Measurements from ENCODE around the gene FARSA.
A peak's percentile ranks its signal among the peaks of the same experiment; 100 is the strongest.
"Not testable (repeated sequence)": the region's sequence is repeated elsewhere in the genome, so short reads cannot be mapped to it uniquely, and the experiment has no call there.

The FARSA gene

DNA sequence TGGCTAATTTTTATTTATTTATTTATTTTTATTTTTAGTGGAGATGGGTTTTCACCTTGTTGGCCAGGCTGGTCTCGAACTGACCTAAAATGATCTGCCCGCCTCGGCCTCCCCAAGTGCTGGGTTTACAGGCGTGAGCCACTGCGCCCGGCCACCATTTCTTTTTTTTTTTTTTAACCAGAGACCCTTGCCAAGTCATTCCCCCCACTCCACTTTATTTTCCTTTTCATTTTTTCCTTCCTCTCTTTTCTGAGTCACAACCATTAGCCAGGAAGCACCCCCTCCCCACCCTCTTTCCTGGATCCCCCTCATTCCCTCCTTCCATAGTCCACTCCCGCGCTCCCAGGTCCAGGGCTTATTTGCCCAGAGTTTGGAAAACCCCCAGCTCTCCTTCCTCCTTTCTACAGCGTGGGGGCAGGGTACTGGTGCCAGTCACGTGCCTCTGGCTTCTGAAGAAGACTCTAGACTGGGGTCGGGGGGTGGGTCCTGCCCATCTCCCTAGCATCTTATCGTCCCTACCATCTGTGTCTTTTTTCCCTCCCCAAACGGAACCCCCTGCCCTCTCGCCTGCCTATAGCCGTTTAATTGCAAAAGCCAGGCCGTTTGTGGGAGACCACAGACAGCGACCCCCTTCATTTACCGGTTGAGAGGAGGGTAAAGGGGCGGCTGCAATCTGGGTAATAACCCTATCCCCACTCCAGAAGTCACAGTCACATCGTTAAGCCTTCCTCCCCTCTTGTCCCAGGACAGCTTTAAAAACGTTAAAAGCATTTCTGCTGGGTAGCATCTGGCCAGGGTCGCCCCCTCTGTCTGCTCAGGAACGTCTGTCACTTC is 3.8 kb upstream of the FARSA start:
- H3K27ac Mint-ChIP-seq = peak overlapping the region; percentile 95
- H3K4me3 Mint-ChIP-seq = peak overlapping the region; percentile 94
- H3K4me1 Mint-ChIP-seq (ENCODE audit: low read depth) = peaks cover 65% of the 10 kb centered on the region
- H3K9me3 Mint-ChIP-seq = no peaks in the 10 kb centered on the region
- H3K36me3 Mint-ChIP-seq (ENCODE audit: low read depth) = peaks cover 51% of the 10 kb centered on the region
- H3K27me3 Mint-ChIP-seq = no peaks in the 10 kb centered on the region
- intact Hi-C loops (cut with micrococcal nuclease) = no loop called here

GRCh38 chr19:12936582-12936981 is 3.1 kb upstream of the FARSA start:
- peak overlapping the region; percentile 95 for H3K27ac Mint-ChIP-seq
- intact Hi-C loops (cut with micrococcal nuclease) = no loop called here
- peaks cover 46% of the 10 kb centered on the region for H3K36me3 Mint-ChIP-seq (ENCODE audit: low read depth)
- H3K4me3 Mint-ChIP-seq = peak overlapping the region; percentile 94
- H3K9me3 Mint-ChIP-seq = no peaks in the 10 kb centered on the region
- H3K27me3 Mint-ChIP-seq = no peaks in the 10 kb centered on the region
- H3K4me1 Mint-ChIP-seq (ENCODE audit: low read depth) = peaks cover 65% of the 10 kb centered on the region

DNA sequence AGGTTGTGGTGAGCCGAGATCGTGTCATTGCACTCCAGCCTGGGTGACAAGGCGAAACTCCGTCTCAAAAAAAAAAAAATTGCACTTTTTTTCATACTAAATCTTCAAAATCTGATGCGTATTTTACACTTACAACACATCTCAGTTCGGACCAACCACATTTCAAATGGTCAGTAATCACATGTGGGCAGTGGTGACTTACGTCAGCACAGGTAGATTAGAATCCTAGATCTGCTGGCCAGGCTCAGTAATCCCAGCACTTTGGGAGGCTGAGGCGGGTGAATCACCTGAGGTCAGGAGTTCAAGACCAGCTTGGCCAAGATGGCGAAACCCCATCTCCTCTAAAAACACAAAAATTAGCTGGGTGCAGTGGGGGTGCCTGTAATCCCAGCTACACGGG is 1.6 kb upstream of the FARSA start:
- H3K4me1 Mint-ChIP-seq (ENCODE audit: low read depth) = peaks cover 59% of the 10 kb centered on the region

DNA sequence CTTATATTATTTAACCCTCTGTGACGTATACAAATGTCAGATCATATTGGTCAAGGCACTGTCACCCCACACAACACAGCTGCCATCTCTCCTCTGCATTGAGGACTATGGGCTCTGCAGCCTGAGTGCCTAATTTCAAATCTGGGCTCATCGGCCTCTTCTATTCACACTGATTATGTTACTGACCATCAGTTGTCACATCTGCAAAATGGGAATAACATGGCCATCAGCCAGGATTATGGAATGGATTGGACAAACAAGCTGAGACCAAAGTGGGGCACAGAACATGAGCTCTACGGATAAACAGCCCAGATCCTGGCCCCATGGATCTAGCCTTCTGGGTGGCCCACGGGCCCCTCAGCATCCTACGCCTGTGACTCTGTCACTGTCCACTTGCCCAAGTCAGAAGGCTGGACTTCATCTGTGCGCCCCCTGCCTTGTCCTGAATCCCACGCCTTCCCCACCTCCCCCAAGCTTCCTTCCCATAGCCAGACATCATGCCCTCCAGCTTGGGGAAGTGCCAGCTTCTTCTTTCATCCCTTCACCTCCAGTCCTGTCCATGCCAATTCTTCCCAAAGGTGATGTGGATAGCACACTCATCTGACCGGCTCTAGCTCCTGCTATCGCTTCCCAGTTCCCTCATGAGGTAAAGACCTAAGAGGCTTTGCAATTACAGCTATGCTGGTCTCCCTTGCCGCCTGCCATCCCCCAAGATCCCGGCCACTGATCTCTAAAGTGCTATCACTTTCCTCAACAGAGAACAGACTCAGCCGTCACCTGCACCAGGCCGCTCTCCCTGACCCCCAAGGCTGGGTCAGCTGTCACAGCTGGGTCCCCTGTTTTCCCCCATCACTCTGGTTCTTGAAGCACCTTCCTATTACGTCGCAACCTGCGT is 872 bp downstream of the FARSA start:
- intact Hi-C loops (cut with micrococcal nuclease) = loop anchor here (2.0 kb wide), 1 partner anchor 14 kb away; the partner anchor contains the start of gene SYCE2
- Mint-ChIP-seq H3K4me3 (peak overlapping the region; percentile 96), H3K36me3 (ENCODE audit: low read depth) (peaks cover 49% of the 10 kb centered on the region)

More for the DNA sequence above, 1.6 kb upstream of the FARSA start:
- Mint-ChIP-seq H3K4me3 (no peak overlapping the region), H3K27ac (no peak overlapping the region), H3K36me3 (ENCODE audit: low read depth) (peaks cover 43% of the 10 kb centered on the region), H3K27me3 (no peaks in the 10 kb centered on the region), H3K9me3 (no peaks in the 10 kb centered on the region)
- intact Hi-C loops (cut with micrococcal nuclease) = no loop called here

GRCh38 chr19:12930002-12930645 is 3.4 kb downstream of the FARSA start:
- H3K36me3 Mint-ChIP-seq (ENCODE audit: low read depth) = peaks cover 74% of the 10 kb centered on the region
- no peaks in the 10 kb centered on the region for H3K9me3 Mint-ChIP-seq
- intact Hi-C loops (cut with micrococcal nuclease) = no loop called here
- peaks cover 34% of the 10 kb centered on the region for H3K4me1 Mint-ChIP-seq (ENCODE audit: low read depth)
- H3K4me3 Mint-ChIP-seq = no peak overlapping the region
- no peaks in the 10 kb centered on the region for H3K27me3 Mint-ChIP-seq
- H3K27ac Mint-ChIP-seq = no peak overlapping the region

More for the DNA sequence above, 872 bp downstream of the FARSA start:
- no peaks in the 10 kb centered on the region for H3K9me3 Mint-ChIP-seq
- H3K27me3 Mint-ChIP-seq = no peaks in the 10 kb centered on the region
- peak overlapping the region; percentile 93 for H3K27ac Mint-ChIP-seq
- peaks cover 47% of the 10 kb centered on the region for H3K4me1 Mint-ChIP-seq (ENCODE audit: low read depth)

DNA sequence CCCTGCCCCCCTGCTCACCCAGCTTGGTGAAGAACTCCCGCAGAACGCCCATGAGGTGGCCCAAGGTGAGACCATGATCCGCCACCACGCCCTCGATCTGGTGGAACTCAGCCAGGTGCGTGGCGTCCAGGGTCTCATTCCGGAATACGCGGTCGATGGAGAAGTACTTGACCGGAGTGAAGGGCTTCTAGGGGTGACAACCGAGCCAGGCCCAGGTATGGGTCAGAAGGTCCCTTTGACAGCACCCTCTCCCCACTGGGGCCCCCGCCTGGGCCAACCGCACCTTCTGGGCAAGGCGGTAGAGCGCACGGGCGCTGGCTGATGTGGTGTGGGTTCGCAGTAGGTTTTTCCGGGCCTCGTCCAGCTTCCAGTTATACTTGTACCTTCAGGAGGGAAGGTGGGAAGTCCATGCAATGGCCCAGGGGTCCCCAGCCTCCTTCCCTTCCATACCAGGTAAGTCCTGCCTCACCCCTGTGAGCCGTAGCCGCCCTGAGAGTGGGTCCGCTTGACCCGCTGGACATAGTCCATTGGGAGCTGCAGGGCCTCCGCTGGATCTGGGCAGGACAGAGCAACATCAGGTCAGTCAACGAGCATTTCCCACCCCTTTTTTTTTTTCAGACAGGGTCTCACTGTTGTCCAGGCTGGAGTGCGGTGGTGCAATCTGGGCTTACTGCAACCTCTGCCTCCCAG is 8.7 kb downstream of the FARSA start:
- Mint-ChIP-seq H3K27me3 (no peaks in the 10 kb centered on the region), H3K4me3 (no peak overlapping the region), H3K9me3 (no peaks in the 10 kb centered on the region), H3K36me3 (ENCODE audit: low read depth) (peaks cover 87% of the 10 kb centered on the region), H3K27ac (no peak overlapping the region), H3K4me1 (ENCODE audit: low read depth) (no peaks in the 10 kb centered on the region)
- intact Hi-C loops (cut with micrococcal nuclease) = no loop called here

DNA sequence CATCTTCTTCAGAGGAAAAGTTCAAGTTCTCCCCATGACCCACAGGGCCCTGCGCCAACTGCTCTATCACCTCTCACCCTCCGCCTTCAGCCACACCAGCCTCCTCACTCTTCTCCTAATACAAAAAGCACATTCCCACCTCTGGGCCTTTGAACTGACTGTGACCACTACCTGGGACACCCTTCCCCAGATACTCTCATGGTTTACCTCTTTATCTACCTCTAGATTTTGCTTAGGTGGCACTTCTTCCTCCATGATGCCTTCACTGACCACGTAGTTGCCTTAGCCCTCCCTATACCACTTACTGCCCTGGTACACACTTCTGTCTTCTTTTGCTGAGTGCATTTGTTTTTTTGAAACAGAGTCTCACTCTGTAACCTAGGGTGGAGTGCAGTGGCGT is 10.6 kb downstream of the FARSA start:
- Mint-ChIP-seq H3K27ac (no peak overlapping the region), H3K4me1 (ENCODE audit: low read depth) (peaks cover 16% of the 10 kb centered on the region), H3K27me3 (no peaks in the 10 kb centered on the region), H3K4me3 (no peak overlapping the region), H3K36me3 (ENCODE audit: low read depth) (peaks cover 69% of the 10 kb centered on the region), H3K9me3 (no peaks in the 10 kb centered on the region)
- intact Hi-C loops (cut with micrococcal nuclease) = no loop called here

DNA sequence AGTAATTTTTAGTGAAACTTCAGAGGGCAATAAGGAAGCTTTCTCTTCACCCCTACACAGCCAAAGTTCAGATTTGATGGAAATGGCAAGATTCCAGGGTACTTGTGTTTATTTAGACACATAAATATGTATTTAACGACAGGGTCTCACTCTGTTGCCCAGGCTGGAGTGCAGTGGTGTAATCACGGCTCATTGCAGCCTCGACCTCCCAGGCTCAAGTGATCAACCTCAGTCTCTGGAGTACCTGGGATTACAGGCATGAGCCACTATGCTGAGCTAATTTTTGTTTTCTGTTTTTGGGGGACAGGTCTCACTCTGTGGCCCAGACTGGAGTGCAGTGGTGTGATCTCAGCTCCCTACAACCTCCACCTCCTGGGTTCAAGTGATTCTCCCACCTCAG is 12.5 kb downstream of the FARSA start:
- Mint-ChIP-seq H3K27ac (peak overlapping the region; percentile 83), H3K36me3 (ENCODE audit: low read depth) (peaks cover 50% of the 10 kb centered on the region), H3K27me3 (no peaks in the 10 kb centered on the region), H3K4me1 (ENCODE audit: low read depth) (peaks cover 17% of the 10 kb centered on the region), H3K9me3 (no peaks in the 10 kb centered on the region), H3K4me3 (no peak overlapping the region)
- intact Hi-C loops (cut with micrococcal nuclease) = no loop called here

GRCh38 chr19:12918253-12918652 is 15.3 kb downstream of the FARSA start:
- peaks cover 30% of the 10 kb centered on the region for H3K4me1 Mint-ChIP-seq (ENCODE audit: low read depth)
- intact Hi-C loops (cut with micrococcal nuclease) = loop anchor here (2.0 kb wide), 1 partner anchor 15 kb away; the partner anchor contains the start of gene FARSA
- peaks cover 22% of the 10 kb centered on the region for H3K36me3 Mint-ChIP-seq (ENCODE audit: low read depth)
- H3K27me3 Mint-ChIP-seq = no peaks in the 10 kb centered on the region
- H3K4me3 Mint-ChIP-seq = peak overlapping the region; percentile 38
- peak overlapping the region; percentile 83 for H3K27ac Mint-ChIP-seq
- H3K9me3 Mint-ChIP-seq = no peaks in the 10 kb centered on the region

GRCh38 chr19:12915860-12916259 is 17.7 kb downstream of the FARSA start:
- intact Hi-C loops (cut with micrococcal nuclease); H3K4me3 Mint-ChIP-seq; H3K27ac Mint-ChIP-seq; H3K9me3 Mint-ChIP-seq; H3K36me3 Mint-ChIP-seq (ENCODE audit: low read depth); H3K27me3 Mint-ChIP-seq: not testable (repeated sequence)
- peaks cover 41% of the 10 kb centered on the region for H3K4me1 Mint-ChIP-seq (ENCODE audit: low read depth)

DNA sequence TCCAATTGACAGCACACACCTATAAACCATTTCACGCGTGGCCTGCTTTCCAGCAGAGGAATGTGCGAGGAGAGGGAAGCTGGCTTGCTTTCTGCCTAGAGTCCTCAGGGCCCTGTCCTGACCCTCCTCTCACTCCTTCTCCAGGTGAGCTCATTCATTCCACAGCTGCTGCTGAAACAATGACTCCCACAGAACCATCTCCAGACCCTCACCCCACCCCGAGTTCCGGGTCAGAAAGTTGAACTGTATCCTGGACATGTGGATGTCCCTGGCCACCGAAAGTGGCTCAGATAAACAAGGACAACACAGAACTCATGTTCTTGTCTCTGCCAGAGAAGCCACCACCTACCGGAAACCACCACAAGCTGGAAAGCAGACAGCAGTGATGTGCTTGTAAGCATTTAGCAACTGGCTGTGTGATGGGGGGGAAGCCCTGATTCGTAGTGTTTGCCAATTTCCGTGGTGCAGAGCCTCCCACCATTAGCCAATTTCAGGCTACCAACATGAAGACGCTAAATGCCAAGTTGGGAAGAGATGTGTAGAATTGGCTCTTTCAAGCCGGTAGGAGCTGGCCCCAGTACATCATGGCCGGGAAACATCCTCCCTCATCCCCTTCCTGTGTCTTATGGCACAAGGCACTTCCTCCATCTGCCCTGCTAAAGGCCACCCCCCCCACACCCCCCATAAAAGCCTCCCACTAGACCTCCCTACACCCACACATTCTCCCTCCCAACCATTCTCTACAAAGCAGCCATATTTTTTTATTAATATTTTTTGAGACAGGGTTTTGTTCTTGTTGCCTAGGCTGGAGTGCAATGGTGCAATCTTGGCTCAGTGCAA is 19.4 kb downstream of the FARSA start:
- Mint-ChIP-seq H3K9me3 (no peaks in the 10 kb centered on the region), H3K4me1 (ENCODE audit: low read depth) (peaks cover 37% of the 10 kb centered on the region), H3K36me3 (ENCODE audit: low read depth) (no peaks in the 10 kb centered on the region), H3K4me3 (no peak overlapping the region), H3K27ac (peak overlapping the region; percentile 71), H3K27me3 (no peaks in the 10 kb centered on the region)
- intact Hi-C loops (cut with micrococcal nuclease) = no loop called here

DNA sequence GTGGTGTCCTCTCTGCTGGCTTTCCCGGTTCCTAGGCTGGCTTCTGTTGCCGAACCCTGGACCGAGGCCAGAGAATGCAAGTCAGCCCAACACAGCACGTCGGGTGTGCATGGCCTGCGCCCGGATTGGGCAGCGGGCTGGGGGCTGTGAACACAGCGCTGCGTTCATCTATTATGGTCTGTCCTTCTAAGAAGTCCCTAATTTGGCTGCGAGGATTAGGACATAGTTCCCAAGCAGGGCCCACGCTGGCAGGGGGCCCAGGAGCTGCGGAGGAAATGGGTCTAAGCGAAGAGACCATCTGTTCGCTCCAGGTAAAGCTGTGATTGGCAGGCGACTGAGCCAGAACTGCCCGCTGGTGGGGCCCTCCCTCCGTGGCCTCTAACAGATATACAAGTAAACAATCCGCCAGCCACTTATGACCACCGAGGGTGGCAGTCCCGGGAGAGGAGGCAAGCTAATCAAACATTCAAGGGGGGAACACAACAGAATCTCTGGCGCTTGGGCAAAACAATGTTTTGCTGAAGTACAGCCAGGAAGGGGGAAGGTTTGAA is 20.4 kb downstream of the FARSA start:
- H3K4me3 Mint-ChIP-seq = no peak overlapping the region
- peak overlapping the region; percentile 56 for H3K27ac Mint-ChIP-seq
- no peaks in the 10 kb centered on the region for H3K9me3 Mint-ChIP-seq
- H3K27me3 Mint-ChIP-seq = no peaks in the 10 kb centered on the region
- H3K4me1 Mint-ChIP-seq (ENCODE audit: low read depth) = peaks cover 27% of the 10 kb centered on the region
- no peaks in the 10 kb centered on the region for H3K36me3 Mint-ChIP-seq (ENCODE audit: low read depth)
- intact Hi-C loops (cut with micrococcal nuclease) = no loop called here

All from dendritic cell treated with granulocyte-macrophage colony-stimulating factor and Interleukin-4, amounts not matched to agents 40 ng/mL and 50 ng/mL, for 4 days (primary cell).